ENCODE measurements around the gene ZFP69B.

DNA sequence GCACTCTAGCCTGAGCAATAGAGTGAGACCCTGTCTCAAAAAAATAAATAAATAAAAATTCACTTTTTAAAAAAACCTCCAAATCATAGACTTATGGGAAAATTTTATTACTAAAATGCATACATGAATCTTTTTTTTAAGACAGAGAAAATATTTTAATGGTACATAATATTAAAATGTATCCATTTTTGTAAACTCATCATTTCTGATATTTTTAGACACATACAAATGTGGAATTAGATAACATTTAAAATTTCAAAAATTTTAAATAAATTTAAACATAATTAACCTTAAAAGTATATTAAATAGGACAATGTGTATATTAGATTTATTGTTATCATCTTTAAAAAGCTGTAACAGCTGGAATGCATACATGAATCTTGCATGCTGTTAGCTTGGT lies 42.8 kb upstream of the ZFP69B start:
- TF ChIP-seq, protein P1, sequence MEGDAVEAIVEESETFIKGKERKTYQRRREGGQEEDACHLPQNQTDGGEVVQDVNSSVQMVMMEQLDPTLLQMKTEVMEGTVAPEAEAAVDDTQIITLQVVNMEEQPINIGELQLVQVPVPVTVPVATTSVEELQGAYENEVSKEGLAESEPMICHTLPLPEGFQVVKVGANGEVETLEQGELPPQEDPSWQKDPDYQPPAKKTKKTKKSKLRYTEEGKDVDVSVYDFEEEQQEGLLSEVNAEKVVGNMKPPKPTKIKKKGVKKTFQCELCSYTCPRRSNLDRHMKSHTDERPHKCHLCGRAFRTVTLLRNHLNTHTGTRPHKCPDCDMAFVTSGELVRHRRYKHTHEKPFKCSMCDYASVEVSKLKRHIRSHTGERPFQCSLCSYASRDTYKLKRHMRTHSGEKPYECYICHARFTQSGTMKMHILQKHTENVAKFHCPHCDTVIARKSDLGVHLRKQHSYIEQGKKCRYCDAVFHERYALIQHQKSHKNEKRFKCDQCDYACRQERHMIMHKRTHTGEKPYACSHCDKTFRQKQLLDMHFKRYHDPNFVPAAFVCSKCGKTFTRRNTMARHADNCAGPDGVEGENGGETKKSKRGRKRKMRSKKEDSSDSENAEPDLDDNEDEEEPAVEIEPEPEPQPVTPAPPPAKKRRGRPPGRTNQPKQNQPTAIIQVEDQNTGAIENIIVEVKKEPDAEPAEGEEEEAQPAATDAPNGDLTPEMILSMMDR (IDR thresholded peaks at IDR 0.05) = no peak
- no peak for TF ChIP-seq POLR2A (IDR thresholded peaks at IDR 0.05)

Data from right lobe of liver (tissue), 4 donors.